GM19193 (cell line): ENCODE results near the gene GRB10.

Experiments
- POLR2A ChIP-seq: IDR thresholded peaks from 4 replicates; pipeline ENCODE4 v1.6.1; 2011; ENCODE audit not compliant: insufficient read depth, insufficient read length; ENCODE audit errors: extremely low read depth

GRB10 gene

DNA sequence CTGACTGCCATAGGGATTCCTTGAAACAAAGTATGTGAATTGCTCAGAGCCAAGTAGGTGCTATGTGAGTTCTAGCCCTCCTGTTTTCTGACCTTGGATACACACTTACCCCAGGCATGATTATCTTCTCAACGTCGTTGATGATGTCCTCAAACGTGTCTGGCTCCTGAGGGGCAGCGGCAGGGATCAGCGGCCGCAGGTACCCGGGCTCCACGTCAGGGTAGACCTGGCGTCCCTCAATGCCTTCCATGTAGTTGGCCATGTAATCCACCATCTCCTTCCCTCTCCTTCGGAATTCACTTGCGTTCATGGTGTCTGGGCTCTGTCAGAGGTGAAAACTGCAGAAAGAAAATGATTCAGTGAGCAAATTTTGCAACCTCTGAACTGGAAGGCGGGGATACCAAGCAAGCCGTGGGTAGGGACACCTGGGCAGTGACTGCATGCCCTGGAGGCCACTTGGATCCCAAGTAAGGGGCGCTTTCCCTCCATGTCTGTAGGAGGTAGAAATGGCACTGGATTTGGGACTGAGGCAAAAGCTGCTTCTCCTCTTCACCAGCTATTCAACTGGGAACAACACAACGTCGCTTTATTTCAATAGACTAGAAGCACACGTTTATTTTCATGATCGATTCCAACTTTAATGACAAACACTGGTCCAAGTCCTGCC is 238.8 kb downstream of the GRB10 start:
- TF ChIP-seq POLR2A: no peak

DNA sequence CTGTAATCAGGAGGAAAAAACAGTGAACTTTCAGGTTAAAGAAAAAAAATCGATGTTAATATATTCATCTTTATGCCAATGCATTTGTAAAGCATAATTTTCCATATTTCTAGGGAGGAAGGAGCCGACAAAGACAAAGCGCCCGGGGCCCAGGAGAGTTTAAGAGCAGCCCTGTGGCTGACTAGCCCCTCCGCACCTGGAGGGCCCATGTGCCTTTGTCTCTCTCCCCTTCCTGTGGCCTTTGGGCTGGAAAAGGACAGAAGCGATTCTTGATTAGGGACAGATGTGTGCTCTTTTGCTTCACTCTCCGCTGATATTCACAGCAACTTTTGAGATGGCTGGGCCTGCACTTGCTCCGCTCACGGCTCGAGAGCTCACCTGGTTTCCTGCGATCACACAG is 240.6 kb downstream of the GRB10 start:
- no peak for TF ChIP-seq POLR2A

GRCh38 chr7:50540785-50541579 is 241.7 kb downstream of the GRB10 start:
- no peak for TF ChIP-seq POLR2A
